Measurements from ENCODE around the gene CYP46A1.

The CYP46A1 gene

DNA sequence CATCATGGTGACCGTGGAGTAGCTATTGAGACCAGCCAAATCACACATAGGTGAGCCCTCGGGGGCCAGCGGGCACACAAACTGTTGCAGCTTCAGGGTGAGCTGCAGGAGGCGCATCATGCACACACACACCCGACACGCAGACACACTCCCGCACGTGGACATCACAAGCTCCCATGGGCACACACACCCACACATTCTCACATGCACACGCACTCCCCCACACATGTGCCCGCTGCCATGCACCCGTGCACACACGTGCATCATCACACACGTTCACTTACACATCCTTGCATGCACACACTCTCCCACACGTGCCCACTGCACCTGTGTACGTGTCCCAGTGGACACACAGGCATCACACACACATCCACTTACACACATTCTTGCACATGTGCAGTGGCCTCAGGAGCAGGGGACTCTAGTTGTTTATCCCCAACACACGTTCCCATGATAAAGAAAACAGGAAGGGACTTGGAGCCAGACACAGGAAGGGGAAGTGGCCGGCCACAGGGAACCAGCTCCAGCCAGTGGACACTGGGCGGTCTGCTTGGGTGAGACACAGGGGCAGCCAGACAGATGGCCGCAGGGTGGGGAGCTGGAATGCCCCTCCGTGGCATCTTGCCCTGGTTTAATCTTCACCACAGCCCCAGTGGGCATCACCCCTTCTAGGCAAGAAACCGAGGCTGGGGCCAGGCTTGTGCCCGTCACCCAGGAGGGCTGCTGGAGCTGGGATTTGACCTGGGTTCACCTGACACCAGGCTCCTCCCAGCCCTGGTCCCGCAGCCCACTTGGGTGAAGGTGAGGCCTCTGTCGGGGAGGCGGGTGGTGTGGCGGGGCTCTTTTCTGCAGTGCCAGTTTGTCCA lies 49.7 kb downstream of the CYP46A1 start (continued):
- TF ChIP-seq, protein P1, sequence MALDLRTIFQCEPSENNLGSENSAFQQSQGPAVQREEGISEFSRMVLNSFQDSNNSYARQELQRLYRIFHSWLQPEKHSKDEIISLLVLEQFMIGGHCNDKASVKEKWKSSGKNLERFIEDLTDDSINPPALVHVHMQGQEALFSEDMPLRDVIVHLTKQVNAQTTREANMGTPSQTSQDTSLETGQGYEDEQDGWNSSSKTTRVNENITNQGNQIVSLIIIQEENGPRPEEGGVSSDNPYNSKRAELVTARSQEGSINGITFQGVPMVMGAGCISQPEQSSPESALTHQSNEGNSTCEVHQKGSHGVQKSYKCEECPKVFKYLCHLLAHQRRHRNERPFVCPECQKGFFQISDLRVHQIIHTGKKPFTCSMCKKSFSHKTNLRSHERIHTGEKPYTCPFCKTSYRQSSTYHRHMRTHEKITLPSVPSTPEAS (tag by site-specific recombination; IDR thresholded peaks at IDR 0.05), result peak; percentile 41; the same call in 1 of the 2 replicates
- TF ChIP-seq, protein P2, sequence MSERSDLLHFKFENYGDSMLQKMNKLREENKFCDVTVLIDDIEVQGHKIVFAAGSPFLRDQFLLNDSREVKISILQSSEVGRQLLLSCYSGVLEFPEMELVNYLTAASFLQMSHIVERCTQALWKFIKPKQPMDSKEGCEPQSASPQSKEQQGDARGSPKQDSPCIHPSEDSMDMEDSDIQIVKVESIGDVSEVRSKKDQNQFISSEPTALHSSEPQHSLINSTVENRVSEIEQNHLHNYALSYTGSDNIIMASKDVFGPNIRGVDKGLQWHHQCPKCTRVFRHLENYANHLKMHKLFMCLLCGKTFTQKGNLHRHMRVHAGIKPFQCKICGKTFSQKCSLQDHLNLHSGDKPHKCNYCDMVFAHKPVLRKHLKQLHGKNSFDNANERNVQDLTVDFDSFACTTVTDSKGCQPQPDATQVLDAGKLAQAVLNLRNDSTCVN (tag by site-specific recombination; optimal IDR thresholded peaks at IDR 0.05), result peak; percentile 9

DNA sequence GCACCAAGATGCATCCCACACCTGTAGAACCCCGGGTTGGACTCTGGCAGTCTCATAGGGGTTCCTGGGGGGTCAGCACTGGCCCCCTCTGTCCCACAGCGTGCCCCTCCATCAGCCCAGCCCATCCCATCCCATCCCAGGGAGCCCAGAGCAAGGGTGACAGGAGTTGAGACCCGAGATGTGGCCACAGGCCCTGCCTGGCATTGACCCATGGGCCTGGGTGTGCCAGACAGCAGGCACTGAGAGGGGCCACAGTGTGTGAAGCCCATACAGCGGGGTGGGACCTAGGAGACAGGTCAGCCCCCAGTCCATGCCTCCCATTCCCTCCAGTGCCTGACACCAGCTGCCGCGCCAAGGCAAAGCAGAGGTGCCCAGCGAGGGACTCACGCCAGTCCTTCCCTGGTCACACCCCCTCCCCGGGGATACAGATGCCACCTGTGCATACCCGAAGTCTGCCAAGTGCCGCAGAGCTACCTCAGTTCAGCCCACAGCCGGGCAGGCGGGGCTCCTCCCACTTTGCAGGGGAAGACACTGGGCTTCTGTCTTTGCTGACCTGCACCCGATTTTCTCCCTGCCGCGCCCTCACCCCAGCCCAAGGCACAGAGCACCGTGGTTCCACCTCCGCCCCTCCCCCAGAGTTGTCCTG lies 50.4 kb downstream of the CYP46A1 start:
- H3K36me3 ChIP-seq (ENCODE audit: control insufficient read depth in 2 of 2, insufficient read depth in 1 of 2, low read length in 2 of 2), result no peaks in the 10 kb centered on the region
- 0 out of 2 replicates have a peak, but pooled peaks have one; percentile 9 for TF ChIP-seq GLIS2 (tag by site-specific recombination; IDR thresholded peaks at IDR 0.05)
- TF ChIP-seq BCL11B (tag by site-specific recombination; IDR thresholded peaks at IDR 0.05; ENCODE audit: low read depth), result no peak
- ChIA-PET POLR2A (no interaction called here), CTCF (no interaction called here)
- no peak overlapping the region for H3K27ac ChIP-seq (ENCODE audit: extremely low read depth, low read depth, low read length)
- no peaks in the 10 kb centered on the region for H3K4me1 ChIP-seq (ENCODE audit: control insufficient read depth, insufficient read depth, low read length)
- H3K9me3 ChIP-seq (ENCODE audit: control insufficient read depth, insufficient read depth, low read depth, low read length), result no peaks in the 10 kb centered on the region
- H3K4me3 ChIP-seq (ENCODE audit: low read depth, low read length), result no peak overlapping the region

DNA sequence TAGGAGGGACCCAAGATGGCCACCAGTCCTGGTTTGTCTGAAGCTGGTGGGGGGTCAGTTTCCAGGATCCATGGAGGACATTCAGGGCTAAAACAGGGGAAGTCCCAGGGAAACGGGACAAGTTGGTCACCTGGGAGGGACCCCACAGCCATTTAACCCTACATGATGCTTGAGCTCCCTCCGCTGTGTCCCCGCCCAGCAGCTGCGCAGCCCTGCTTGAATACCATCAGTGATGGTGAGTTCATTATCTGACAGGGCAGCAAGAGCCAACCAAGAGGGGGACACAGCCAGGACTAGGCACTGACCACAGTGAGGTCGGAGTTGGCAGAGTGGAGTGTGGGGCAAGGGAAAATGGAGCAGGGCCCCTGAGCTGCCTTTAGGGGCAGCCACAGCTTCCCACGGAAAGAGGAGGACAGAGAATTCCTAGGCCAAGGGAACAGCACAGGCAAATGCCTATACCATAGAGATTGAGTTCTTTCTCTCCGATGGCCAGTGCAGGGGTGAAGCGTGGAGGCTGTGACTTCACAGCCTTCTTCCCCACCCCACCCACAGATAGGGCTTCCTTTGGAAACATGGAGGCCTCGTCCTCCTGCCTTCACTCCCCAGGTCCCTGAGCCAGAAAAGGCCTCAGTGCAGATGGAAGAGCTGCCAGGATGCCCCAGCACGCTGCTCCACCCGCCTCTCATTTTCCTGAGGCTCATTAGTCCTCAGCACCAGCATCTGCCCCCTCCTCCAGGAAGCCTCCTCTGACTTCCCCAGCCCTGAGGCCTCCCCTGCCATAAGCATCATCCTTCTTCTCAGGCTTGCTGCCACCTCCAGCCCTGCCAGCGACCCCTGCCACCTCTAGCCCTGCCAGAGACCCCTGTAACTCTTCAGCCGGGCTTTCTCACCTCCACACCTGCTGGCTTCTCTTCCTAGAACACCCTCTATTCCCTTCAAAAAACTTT lies 51.4 kb downstream of the CYP46A1 start:
- H3K27ac ChIP-seq (ENCODE audit: extremely low read depth, low read depth, low read length), result no peak overlapping the region
- no peaks in the 10 kb centered on the region for H3K36me3 ChIP-seq (ENCODE audit: control insufficient read depth in 2 of 2, insufficient read depth in 1 of 2, low read length in 2 of 2)
- no peak overlapping the region for H3K4me3 ChIP-seq (ENCODE audit: low read depth, low read length)
- ChIA-PET CTCF (interaction anchor here (0.6 to 1.3 kb wide), 2 partner anchors 8 to 55 kb away, joined by 3 to 4 read pairs; no protein-coding TSS in a partner anchor), POLR2A (no interaction called here)
- H3K9me3 ChIP-seq (ENCODE audit: control insufficient read depth, insufficient read depth, low read depth, low read length), result no peaks in the 10 kb centered on the region
- no peaks in the 10 kb centered on the region for H3K4me1 ChIP-seq (ENCODE audit: control insufficient read depth, insufficient read depth, low read length)
- TF ChIP-seq EGR2 (tag by site-specific recombination; IDR thresholded peaks at IDR 0.05; ENCODE audit: low read depth) (no peak), ZBTB17 (tag by site-specific recombination; IDR thresholded peaks at IDR 0.05) (peak; percentile 35; the same call in 1 of the 2 replicates)

DNA sequence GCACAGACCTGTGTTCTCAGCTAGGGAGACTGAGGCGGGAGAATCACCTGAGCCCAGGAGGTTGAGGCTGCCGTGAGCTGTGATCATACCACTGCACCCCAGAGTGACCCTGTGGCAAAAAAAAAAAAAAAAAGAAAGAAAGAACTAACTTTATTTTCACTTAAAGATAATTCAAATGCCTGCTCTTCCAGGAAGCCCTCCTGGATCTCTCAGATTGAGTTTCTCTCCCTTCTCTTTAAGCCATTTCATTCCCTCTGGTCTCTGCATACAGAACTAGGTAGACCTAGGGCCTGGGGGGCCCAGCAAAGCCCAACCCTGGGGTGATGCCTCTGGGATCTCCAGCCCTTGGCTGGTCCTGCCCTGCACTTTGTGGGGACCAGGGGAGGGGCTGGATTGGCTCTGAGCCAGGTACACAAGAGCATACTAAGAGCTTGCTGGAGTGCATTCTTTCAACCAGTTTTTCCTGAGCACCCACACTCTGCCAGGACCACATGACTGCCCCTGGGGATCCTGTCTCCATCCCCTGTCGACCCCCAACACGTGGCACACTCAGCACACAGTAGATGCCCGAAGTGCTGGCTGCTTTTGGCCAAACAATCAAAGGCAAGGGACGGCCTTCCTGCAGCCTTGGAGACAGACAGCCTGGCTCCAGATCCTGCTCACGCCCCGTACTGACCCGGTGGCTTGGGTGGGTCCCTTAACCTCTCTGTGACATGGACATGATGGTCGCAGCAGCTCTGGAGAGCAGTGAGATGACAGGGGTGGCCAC lies 52.7 kb downstream of the CYP46A1 start:
- ChIA-PET CTCF (interaction anchor here (0.6 to 1.3 kb wide), 3 partner anchors 9 to 21 kb away, joined by 4 read pairs; no protein-coding TSS in a partner anchor), POLR2A (no interaction called here)
- no peaks in the 10 kb centered on the region for H3K36me3 ChIP-seq (ENCODE audit: control insufficient read depth in 2 of 2, insufficient read depth in 1 of 2, low read length in 2 of 2)
- no peak overlapping the region for H3K4me3 ChIP-seq (ENCODE audit: low read depth, low read length)
- no peaks in the 10 kb centered on the region for H3K4me1 ChIP-seq (ENCODE audit: control insufficient read depth, insufficient read depth, low read length)
- no peak overlapping the region for H3K27ac ChIP-seq (ENCODE audit: extremely low read depth, low read depth, low read length)
- no peaks in the 10 kb centered on the region for H3K9me3 ChIP-seq (ENCODE audit: control insufficient read depth, insufficient read depth, low read depth, low read length)
- TF ChIP-seq ZBTB17 (tag by site-specific recombination; IDR thresholded peaks at IDR 0.05) (no peak), ZBTB48 (tag by site-specific recombination; IDR thresholded peaks at IDR 0.05) (0 out of 2 replicates have a peak, but pooled peaks have one; percentile 17), ZNF600 (tag by site-specific recombination; IDR thresholded peaks at IDR 0.05) (peak; percentile 73), ZNF133 (tag by site-specific recombination; IDR thresholded peaks at IDR 0.05) (no peak), ZFHX2 (tag by site-specific recombination; conservative IDR thresholded peaks at IDR 0.05) (no peak), ZNF561 (tag by site-specific recombination; IDR thresholded peaks at IDR 0.05; ENCODE audit: borderline replicate concordance) (no peak), ZNF302 (tag by site-specific recombination; IDR thresholded peaks at IDR 0.05; ENCODE audit: low read depth) (no peak), RBAK (tag by site-specific recombination; IDR thresholded peaks at IDR 0.05) (no peak), GLIS1 (tag by site-specific recombination; IDR thresholded peaks at IDR 0.05) (no peak), ZNF701 (tag by site-specific recombination; IDR thresholded peaks at IDR 0.05) (no peak), ZNF19 (tag by site-specific recombination; IDR thresholded peaks at IDR 0.05; ENCODE audit: low read depth) (no peak), ZNF114 (tag by site-specific recombination; IDR thresholded peaks at IDR 0.05) (no peak), GLIS2 (tag by site-specific recombination; IDR thresholded peaks at IDR 0.05) (peak; percentile 29; the same call in 1 of the 2 replicates), ZXDB (tag by site-specific recombination; IDR thresholded peaks at IDR 0.05) (no peak), FEZF1 (tag by site-specific recombination; IDR thresholded peaks at IDR 0.05) (no peak)
- TF ChIP-seq, protein P3, sequence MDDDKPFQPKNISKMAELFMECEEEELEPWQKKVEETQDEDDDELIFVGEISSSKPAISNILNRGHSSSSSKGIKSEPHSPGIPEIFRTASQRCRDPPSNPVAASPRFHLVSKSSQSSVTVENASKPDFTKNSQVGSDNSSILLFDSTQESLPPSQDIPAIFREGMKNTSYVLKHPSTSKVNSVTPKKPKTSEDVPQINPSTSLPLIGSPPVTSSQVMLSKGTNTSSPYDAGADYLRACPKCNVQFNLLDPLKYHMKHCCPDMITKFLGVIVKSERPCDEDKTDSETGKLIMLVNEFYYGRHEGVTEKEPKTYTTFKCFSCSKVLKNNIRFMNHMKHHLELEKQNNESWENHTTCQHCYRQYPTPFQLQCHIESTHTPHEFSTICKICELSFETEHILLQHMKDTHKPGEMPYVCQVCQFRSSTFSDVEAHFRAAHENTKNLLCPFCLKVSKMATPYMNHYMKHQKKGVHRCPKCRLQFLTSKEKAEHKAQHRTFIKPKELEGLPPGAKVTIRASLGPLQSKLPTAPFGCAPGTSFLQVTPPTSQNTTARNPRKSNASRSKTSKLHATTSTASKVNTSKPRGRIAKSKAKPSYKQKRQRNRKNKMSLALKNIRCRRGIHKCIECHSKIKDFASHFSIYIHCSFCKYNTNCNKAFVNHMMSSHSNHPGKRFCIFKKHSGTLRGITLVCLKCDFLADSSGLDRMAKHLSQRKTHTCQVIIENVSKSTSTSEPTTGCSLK (tag by site-specific recombination; IDR thresholded peaks at IDR 0.05), result no peak
